ENCODE results near the gene ARRB1.

DNA sequence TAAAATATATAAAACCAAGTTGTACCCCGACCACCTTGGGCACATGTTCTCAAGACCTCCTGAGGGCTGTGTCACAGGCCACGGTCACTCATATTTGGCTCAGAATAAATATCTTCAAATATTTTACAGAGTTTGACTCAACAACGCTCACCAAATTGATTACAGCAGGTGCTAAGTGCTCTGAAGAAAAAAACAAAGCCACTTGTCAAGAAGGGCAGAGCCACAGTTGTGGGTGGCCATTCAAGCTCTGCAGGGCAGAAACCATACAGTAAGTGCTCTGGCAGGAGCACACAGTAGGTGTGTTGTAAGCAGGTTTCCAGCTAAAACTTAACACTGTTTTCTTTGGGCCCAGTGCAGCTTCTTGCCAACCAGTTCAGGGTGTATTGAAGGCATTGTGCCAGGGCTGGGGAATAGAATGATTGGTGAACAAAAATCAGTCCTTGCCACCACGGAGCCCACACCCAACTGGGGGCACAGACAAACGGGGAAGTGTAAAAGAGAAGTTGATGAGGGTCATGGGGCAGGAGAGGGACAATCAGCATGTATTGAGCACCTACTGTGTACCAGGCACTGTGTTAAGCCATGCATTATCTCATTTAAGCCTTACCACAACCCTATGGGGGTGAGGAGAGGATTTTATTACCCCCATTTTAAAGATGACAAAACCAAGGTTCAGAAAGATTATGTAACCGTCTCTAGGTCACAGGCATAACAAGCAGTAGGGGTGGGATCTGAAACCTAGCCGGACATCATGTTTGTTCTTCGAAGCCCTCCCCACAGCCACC is 18.2 kb downstream of the ARRB1 start:
- TF ChIP-seq RAD21 (conservative IDR thresholded peaks at IDR 0.05 in 1 of 2, IDR thresholded peaks at IDR 0.05 in 1 of 2) (no peak), EP300 (IDR thresholded peaks at IDR 0.05) (no peak), GATA3 (IDR thresholded peaks at IDR 0.05; ENCODE audit: borderline replicate concordance) (no peak), SMC3 (IDR thresholded peaks at IDR 0.05) (no peak)
- TF ChIP-seq, protein P1, sequence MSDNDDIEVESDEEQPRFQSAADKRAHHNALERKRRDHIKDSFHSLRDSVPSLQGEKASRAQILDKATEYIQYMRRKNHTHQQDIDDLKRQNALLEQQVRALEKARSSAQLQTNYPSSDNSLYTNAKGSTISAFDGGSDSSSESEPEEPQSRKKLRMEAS (IDR thresholded peaks at IDR 0.05) = no peak
- TF ChIP-seq, protein P2, sequence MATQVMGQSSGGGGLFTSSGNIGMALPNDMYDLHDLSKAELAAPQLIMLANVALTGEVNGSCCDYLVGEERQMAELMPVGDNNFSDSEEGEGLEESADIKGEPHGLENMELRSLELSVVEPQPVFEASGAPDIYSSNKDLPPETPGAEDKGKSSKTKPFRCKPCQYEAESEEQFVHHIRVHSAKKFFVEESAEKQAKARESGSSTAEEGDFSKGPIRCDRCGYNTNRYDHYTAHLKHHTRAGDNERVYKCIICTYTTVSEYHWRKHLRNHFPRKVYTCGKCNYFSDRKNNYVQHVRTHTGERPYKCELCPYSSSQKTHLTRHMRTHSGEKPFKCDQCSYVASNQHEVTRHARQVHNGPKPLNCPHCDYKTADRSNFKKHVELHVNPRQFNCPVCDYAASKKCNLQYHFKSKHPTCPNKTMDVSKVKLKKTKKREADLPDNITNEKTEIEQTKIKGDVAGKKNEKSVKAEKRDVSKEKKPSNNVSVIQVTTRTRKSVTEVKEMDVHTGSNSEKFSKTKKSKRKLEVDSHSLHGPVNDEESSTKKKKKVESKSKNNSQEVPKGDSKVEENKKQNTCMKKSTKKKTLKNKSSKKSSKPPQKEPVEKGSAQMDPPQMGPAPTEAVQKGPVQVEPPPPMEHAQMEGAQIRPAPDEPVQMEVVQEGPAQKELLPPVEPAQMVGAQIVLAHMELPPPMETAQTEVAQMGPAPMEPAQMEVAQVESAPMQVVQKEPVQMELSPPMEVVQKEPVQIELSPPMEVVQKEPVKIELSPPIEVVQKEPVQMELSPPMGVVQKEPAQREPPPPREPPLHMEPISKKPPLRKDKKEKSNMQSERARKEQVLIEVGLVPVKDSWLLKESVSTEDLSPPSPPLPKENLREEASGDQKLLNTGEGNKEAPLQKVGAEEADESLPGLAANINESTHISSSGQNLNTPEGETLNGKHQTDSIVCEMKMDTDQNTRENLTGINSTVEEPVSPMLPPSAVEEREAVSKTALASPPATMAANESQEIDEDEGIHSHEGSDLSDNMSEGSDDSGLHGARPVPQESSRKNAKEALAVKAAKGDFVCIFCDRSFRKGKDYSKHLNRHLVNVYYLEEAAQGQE (IDR thresholded peaks at IDR 0.05) = no peak

All from A549 (cell line).